A549 (cell line): ENCODE measurements around the gene HOXC6. TPM values are rescaled to one million over a fixed set of nuclear protein-coding genes. Genes with fewer than 3 reads are reported as not detected.

ENCODE experiments used
- ATAC-seq, 2 experiments: fragments of 200-7000 bp in 1 of 2; fragments of >200 bp in 1 of 2; cut with Nextera tagmentation in 1 of 2; cut with Tn5 transposase in 1 of 2; 3 replicates each; pipeline versions ENCODE4 v1.8.0 to v1.9.1; 2018 to 2020; ENCODE audit warnings: mild to moderate bottlenecking in 1 of 2, moderate library complexity in 1 of 2
- CTCF ChIA-PET: fragments of 300-600 bp; sonication (Branson Sonifier 250); formaldehyde crosslinking; extraction: SDS; loops from one replicate; lab custom pipeline; 2021; ENCODE audit warnings: antibody characterized with exemption, inconsistent platforms; lab: Yijun Ruan, JAX
- POLR2A ChIA-PET: fragments of 350-600 bp; formaldehyde crosslinking; extraction: SDS; loops from one replicate; lab custom pipeline; 2021; ENCODE audit warnings: antibody characterized with exemption, inconsistent platforms; lab: Yijun Ruan, JAX
- DNase-seq, 2 experiments: peaks; one replicate each; pipeline versions ENCODE4 v3.0.0 to v3.0.0-alpha.2; 2011 to 2016; ENCODE audit warnings: low read depth in 1 of 2, low spot score in 1 of 2
- FAIRE-seq: peaks from 2 replicates; lab custom pipeline; 2011; peaks lifted over from hg19 to GRCh38; lab: Jason Lieb, UNC
- H3K27ac ChIP-seq, 2 experiments: fragments of >200 bp; sonication (Bioruptor Twin); formaldehyde crosslinking; 3 replicates each; pipeline ENCODE4 v1.5.1; 2016 to 2017
- H3K4me1 ChIP-seq: fragments of >200 bp; sonication (Bioruptor Twin); formaldehyde crosslinking; 3 replicates; pipeline ENCODE4 v1.6.1; 2016
- H3K4me2 ChIP-seq: fragments of >200 bp; sonication (Bioruptor Twin); formaldehyde crosslinking; 3 replicates; pipeline ENCODE4 v1.6.1; 2016
- H3K4me3 ChIP-seq: fragments of >200 bp; sonication (Bioruptor Twin); formaldehyde crosslinking; 3 replicates; pipeline ENCODE4 v1.5.1; 2016
- H3K9me3 ChIP-seq: fragments of >200 bp; sonication (Bioruptor Twin); formaldehyde crosslinking; 3 replicates; pipeline ENCODE4 v1.6.1; 2016
- BHLHE40 ChIP-seq: IDR thresholded peaks from 2 replicates; pipeline ENCODE4 v1.6.1; 2012; ENCODE audit warnings: low read depth, low read length, inconsistent platforms
- CEBPB ChIP-seq, 2 experiments: fragments of >200 bp in 1 of 2; sonication (Bioruptor Twin) in 1 of 2; formaldehyde crosslinking in 1 of 2; IDR thresholded peaks; 2 replicates each; pipeline ENCODE4 v1.6.1; 2012 to 2016
- EP300 ChIP-seq, 2 experiments: fragments of >200 bp; sonication (Bioruptor Twin); formaldehyde crosslinking; IDR thresholded peaks; 2 replicates in 1 of 2; 3 replicates in 1 of 2; pipeline ENCODE4 v1.6.1; 2016 to 2017
- FOXS1 ChIP-seq: fragments of 250-450 bp; sonication (Bioruptor Pico); IDR thresholded peaks from 2 replicates; pipeline ENCODE4 v1.5.0; 2020; ENCODE audit warnings: mild to moderate bottlenecking, moderate library complexity
- HDAC2 ChIP-seq: fragments of 200-600 bp; sonication (generic); IDR thresholded peaks from 2 replicates; pipeline ENCODE4 v1.6.1; 2016
- HOXB13 ChIP-seq: fragments of 250-450 bp; sonication (Bioruptor Pico); IDR thresholded peaks from 2 replicates; pipeline ENCODE4 v1.5.0; 2020; ENCODE audit warnings: low read depth, mild to moderate bottlenecking, moderate library complexity
- HOXB5 ChIP-seq: fragments of 250-450 bp; sonication (Bioruptor Pico); IDR thresholded peaks from 2 replicates; pipeline ENCODE4 v1.5.0; 2020; ENCODE audit warnings: mild to moderate bottlenecking, moderate library complexity
- KDM5A ChIP-seq: fragments of 200-600 bp; sonication (generic); IDR thresholded peaks from 2 replicates; pipeline ENCODE4 v1.6.1; 2016; ENCODE audit warnings: antibody characterized with exemption, mild to moderate bottlenecking
- MAFK ChIP-seq: fragments of 450-650 bp; IDR thresholded peaks from 2 replicates; pipeline ENCODE4 v1.6.1; 2014; ENCODE audit not compliant: partially characterized antibody
- NFE2L2 ChIP-seq: fragments of 150-350 bp; conservative IDR thresholded peaks from 2 replicates; pipeline ENCODE4 v1.6.1; 2014; ENCODE audit warnings: low read length
- PHF8 ChIP-seq: fragments of 200-600 bp; sonication (generic); IDR thresholded peaks from 2 replicates; pipeline ENCODE4 v1.6.1; 2016; ENCODE audit warnings: low read depth, mild to moderate bottlenecking, antibody characterized with exemption, moderate library complexity, borderline replicate concordance
- RARB ChIP-seq: fragments of 250-450 bp; sonication (Bioruptor Pico); IDR thresholded peaks from 2 replicates; pipeline ENCODE4 v1.8.0; 2021; ENCODE audit warnings: mild to moderate bottlenecking, moderate library complexity
- TP53 ChIP-seq: fragments of 250-450 bp; sonication (Bioruptor Pico); IDR thresholded peaks from 2 replicates; pipeline ENCODE4 v1.5.0; 2021; ENCODE audit warnings: mild to moderate bottlenecking, moderate library complexity
- ZNF302 ChIP-seq: fragments of 250-450 bp; sonication (Bioruptor Pico); IDR thresholded peaks from 2 replicates; pipeline ENCODE4 v1.9.0; 2021; ENCODE audit warnings: inconsistent platforms, mild to moderate bottlenecking, moderate library complexity
- WGBS: methylation state at CpG from one replicate; pipeline ENCODE4 v1.1.6; 2017; ENCODE audit errors: missing lambda C conversion rate; 5-methylcytosine and 5-hydroxymethylcytosine counted together
- polyA plus RNA-seq, 4 experiments: library from polyadenylated mRNA; depleted of rRNA in 3 of 4; stranded (reverse); fragments of >200 nt; fragmentation: RNase III in 1 of 4; extraction: RNeasy Plus Mini Kit Qiagen cat#74134 plus additional on column Dnase treatment in 1 of 4; gene quantifications; 2 replicates in 3 of 4; 3 replicates in 1 of 4; pipeline ENCODE4 v1.2.3, GENCODE V29; 2011 to 2017
- TF ChIP-seq, protein P1 (sequence below): fragments of >200 bp; sonication (Bioruptor Twin); formaldehyde crosslinking; IDR thresholded peaks from 2 replicates; pipeline ENCODE4 v1.6.1; 2016
- TF ChIP-seq, protein P2 (sequence below): fragments of 150-350 bp; IDR thresholded peaks from 2 replicates; pipeline ENCODE4 v1.6.1; 2014; ENCODE audit warnings: low read depth, mild to moderate bottlenecking, low read length
- TF ChIP-seq, protein P3 (sequence below): fragments of 250-450 bp; sonication (Bioruptor Pico); IDR thresholded peaks from 2 replicates; pipeline ENCODE4 v1.5.0; 2021; ENCODE audit warnings: mild to moderate bottlenecking, moderate library complexity, borderline replicate concordance
- TF ChIP-seq, protein P4 (sequence below): fragments of 450-650 bp; IDR thresholded peaks from 2 replicates; pipeline ENCODE4 v1.6.1; 2014; ENCODE audit warnings: antibody characterized with exemption
- TF ChIP-seq, protein P5 (sequence below): IDR thresholded peaks from 2 replicates; pipeline ENCODE4 v1.6.1; 2012
- TF ChIP-seq, protein P6 (sequence below): fragments of 200-600 bp; sonication (generic); IDR thresholded peaks from 2 replicates; pipeline ENCODE4 v1.6.1; 2016; ENCODE audit warnings: antibody characterized with exemption, mild to moderate bottlenecking, moderate library complexity

HOXC6 gene
- polyA plus RNA-seq, 2 of the 4 experiments (the other 2 are of a cell fraction), result 5.2 to 6.0 TPM

DNA sequence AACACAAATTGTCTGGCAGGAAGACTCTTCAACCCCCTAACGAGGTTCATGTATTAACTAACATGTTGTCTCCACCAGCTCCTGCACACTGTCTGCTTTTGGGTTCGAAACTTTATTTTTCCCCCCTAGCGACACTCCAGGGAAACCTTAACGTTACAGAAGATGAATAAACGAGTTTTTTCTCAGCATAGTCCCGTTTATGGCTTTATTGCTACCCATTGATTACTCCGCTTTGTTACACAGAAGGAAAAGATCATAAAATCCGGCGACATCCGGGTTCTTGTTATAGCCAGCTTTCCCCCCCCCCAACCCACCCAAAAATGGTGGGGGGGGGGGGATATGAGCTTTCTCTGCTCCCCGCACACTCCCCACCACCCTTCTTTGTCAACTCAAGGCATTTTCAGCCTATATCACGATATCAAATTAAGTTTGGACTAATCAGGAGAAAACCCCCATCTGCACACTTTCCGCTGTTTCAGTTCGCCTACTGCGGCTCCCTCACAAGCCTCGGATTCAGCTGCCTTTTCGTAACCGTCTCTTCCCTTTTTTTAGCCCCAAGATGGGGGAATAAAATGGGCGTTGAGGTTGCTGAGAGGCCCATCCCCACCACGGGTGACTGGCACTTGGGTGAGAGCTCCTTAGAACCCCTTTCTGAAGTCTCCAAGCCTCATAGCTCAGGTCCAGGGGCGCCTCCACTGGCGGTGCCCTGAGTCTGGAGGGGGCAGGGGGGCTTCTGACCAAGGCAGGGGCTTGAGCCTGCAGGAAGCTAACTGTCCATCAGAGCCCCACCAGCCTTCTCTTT lies 1.4 kb upstream of the HOXC6 start:
- no peak for TF ChIP-seq KDM5A
- no peak for TF ChIP-seq HDAC2
- TF ChIP-seq PHF8, result no peak
- no peak for TF ChIP-seq MAFK
- no peak for TF ChIP-seq FOXS1 (CRISPR knock-in tag)
- TF ChIP-seq, protein P1, sequence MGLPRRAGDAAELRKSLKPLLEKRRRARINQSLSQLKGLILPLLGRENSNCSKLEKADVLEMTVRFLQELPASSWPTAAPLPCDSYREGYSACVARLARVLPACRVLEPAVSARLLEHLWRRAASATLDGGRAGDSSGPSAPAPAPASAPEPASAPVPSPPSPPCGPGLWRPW, result no peak
- TF ChIP-seq, all 56 proteins: peak for 0
- ATAC-seq (no peak), DNase-seq (no peak), FAIRE-seq (no peak)
- no peak overlapping the region for H3K27ac ChIP-seq
- H3K9me3 ChIP-seq, result no peaks in the 10 kb centered on the region
- CTCF ChIA-PET, result interaction anchor here (0.5 to 27.9 kb wide), 12 partner anchors 9 to 291 kb away, joined by 3 to 476 read pairs (median 6); partner anchors contain the start of genes HOXC10 and SMUG1
- H3K4me1 ChIP-seq, result peaks cover 23% of the 10 kb centered on the region
- no peak overlapping the region for H3K4me2 ChIP-seq
- WGBS, result 85% methylated on average over 22 of the region's 22 CpGs
- POLR2A ChIA-PET, result interaction anchor here (1.4 to 2.4 kb wide), 2 partner anchors 10 to 18 kb away, joined by 6 to 19 read pairs; partner anchors contain the start of gene HOXC8
- no peak overlapping the region for H3K4me3 ChIP-seq

DNA sequence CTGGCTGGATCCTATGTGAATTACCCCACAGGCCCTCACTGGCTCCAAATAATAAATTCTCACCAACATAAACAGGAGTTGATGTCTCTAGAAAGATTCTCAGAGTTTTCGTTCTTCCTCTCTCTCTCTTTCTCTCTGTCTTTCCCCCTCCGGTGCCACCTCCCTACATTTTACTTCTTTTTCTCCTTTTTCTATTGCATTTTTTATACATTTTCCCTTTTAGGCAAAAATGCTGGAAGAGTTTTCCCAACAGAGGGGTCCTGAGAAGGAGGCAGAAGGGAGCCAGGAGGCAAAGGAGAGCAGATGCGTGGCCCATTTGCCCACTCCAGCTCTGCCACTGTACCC lies 826 bp upstream of the HOXC6 start:
- Histone ChIP-seq H3K4me1 (peaks cover 21% of the 10 kb centered on the region), H3K9me3 (no peaks in the 10 kb centered on the region), H3K4me3 (no peak overlapping the region), H3K27ac (peak overlapping the region in 1 of 2 experiments; percentile 79; a peak in 2 of 6 replicates), H3K4me2 (peak overlapping the region; percentile 96)
- POLR2A ChIA-PET, result interaction anchor here (1.2 to 2.4 kb wide), 3 partner anchors 10 to 161 kb away, joined by 5 to 19 read pairs (median 6); partner anchors contain the start of genes HOXC8 and SMUG1
- 87% methylated on average over 3 of the region's 3 CpGs for WGBS
- ATAC-seq (no peak), DNase-seq (no peak), FAIRE-seq (no peak)
- no peak for TF ChIP-seq RARB
- TF ChIP-seq, protein P2, sequence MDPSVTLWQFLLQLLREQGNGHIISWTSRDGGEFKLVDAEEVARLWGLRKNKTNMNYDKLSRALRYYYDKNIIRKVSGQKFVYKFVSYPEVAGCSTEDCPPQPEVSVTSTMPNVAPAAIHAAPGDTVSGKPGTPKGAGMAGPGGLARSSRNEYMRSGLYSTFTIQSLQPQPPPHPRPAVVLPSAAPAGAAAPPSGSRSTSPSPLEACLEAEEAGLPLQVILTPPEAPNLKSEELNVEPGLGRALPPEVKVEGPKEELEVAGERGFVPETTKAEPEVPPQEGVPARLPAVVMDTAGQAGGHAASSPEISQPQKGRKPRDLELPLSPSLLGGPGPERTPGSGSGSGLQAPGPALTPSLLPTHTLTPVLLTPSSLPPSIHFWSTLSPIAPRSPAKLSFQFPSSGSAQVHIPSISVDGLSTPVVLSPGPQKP, result no peak
- CTCF ChIA-PET, result interaction anchor here (0.7 to 27.9 kb wide), 12 partner anchors 7 to 189 kb away, joined by 3 to 476 read pairs (median 7); partner anchors contain the start of genes HOXC10 and SMUG1

DNA sequence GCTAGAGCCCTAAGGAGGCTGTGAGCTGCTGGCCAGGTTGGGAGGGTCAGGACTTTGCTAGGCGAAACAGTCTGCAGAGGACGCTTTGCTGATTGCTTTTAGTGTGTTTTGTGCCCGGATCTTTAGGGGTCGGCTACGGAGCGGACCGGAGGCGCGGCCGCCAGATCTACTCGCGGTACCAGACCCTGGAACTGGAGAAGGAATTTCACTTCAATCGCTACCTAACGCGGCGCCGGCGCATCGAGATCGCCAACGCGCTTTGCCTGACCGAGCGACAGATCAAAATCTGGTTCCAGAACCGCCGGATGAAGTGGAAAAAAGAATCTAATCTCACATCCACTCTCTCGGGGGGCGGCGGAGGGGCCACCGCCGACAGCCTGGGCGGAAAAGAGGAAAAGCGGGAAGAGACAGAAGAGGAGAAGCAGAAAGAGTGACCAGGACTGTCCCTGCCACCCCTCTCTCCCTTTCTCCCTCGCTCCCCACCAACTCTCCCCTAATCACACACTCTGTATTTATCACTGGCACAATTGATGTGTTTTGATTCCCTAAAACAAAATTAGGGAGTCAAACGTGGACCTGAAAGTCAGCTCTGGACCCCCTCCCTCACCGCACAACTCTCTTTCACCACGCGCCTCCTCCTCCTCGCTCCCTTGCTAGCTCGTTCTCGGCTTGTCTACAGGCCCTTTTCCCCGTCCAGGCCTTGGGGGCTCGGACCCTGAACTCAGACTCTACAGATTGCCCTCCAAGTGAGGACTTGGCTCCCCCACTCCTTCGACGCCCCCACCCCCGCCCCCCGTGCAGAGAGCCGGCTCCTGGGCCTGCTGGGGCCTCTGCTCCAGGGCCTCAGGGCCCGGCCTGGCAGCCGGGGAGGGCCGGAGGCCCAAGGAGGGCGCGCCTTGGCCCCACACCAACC lies 1.5 kb downstream of the HOXC6 start:
- DNase-seq, result no peak
- Histone ChIP-seq H3K4me2 (no peak overlapping the region), H3K4me1 (peaks cover 21% of the 10 kb centered on the region), H3K27ac (no peak overlapping the region), H3K9me3 (no peaks in the 10 kb centered on the region), H3K4me3 (no peak overlapping the region)
- no peak for ATAC-seq
- 92% methylated on average over 46 of the region's 53 CpGs for WGBS
- CTCF ChIA-PET, result interaction anchor here (1.2 to 27.9 kb wide), 5 partner anchors 25 to 286 kb away, joined by 3 to 476 read pairs (median 66); partner anchors contain the start of gene SMUG1
- FAIRE-seq, result no peak
- POLR2A ChIA-PET, result interaction anchor here (0.8 kb wide), 1 partner anchor 12 kb away, joined by 4 read pairs; no protein-coding TSS in a partner anchor
- TF ChIP-seq EP300 (IDR thresholded peaks at IDR 0.05) (no peak), BHLHE40 (no peak), NFE2L2 (no peak), TP53 (no peak), CEBPB (IDR thresholded peaks at IDR 0.05) (no peak), HOXB5 (CRISPR knock-in tag) (no peak), HOXB13 (no peak), PHF8 (no peak), RARB (no peak), ZNF302 (no peak)
- TF ChIP-seq, protein P3, sequence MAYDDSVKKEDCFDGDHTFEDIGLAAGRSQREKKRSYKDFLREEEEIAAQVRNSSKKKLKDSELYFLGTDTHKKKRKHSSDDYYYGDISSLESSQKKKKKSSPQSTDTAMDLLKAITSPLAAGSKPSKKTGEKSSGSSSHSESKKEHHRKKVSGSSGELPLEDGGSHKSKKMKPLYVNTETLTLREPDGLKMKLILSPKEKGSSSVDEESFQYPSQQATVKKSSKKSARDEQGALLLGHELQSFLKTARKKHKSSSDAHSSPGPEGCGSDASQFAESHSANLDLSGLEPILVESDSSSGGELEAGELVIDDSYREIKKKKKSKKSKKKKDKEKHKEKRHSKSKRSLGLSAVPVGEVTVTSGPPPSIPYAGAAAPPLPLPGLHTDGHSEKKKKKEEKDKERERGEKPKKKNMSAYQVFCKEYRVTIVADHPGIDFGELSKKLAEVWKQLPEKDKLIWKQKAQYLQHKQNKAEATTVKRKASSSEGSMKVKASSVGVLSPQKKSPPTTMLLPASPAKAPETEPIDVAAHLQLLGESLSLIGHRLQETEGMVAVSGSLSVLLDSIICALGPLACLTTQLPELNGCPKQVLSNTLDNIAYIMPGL (CRISPR knock-in tag), result no peak
- TF ChIP-seq, protein P4, sequence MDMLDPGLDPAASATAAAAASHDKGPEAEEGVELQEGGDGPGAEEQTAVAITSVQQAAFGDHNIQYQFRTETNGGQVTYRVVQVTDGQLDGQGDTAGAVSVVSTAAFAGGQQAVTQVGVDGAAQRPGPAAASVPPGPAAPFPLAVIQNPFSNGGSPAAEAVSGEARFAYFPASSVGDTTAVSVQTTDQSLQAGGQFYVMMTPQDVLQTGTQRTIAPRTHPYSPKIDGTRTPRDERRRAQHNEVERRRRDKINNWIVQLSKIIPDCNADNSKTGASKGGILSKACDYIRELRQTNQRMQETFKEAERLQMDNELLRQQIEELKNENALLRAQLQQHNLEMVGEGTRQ, result no peak
- TF ChIP-seq, protein P5, sequence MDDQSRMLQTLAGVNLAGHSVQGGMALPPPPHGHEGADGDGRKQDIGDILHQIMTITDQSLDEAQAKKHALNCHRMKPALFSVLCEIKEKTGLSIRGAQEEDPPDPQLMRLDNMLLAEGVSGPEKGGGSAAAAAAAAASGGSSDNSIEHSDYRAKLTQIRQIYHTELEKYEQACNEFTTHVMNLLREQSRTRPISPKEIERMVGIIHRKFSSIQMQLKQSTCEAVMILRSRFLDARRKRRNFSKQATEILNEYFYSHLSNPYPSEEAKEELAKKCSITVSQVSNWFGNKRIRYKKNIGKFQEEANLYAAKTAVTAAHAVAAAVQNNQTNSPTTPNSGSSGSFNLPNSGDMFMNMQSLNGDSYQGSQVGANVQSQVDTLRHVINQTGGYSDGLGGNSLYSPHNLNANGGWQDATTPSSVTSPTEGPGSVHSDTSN, result no peak
- TF ChIP-seq, protein P6, sequence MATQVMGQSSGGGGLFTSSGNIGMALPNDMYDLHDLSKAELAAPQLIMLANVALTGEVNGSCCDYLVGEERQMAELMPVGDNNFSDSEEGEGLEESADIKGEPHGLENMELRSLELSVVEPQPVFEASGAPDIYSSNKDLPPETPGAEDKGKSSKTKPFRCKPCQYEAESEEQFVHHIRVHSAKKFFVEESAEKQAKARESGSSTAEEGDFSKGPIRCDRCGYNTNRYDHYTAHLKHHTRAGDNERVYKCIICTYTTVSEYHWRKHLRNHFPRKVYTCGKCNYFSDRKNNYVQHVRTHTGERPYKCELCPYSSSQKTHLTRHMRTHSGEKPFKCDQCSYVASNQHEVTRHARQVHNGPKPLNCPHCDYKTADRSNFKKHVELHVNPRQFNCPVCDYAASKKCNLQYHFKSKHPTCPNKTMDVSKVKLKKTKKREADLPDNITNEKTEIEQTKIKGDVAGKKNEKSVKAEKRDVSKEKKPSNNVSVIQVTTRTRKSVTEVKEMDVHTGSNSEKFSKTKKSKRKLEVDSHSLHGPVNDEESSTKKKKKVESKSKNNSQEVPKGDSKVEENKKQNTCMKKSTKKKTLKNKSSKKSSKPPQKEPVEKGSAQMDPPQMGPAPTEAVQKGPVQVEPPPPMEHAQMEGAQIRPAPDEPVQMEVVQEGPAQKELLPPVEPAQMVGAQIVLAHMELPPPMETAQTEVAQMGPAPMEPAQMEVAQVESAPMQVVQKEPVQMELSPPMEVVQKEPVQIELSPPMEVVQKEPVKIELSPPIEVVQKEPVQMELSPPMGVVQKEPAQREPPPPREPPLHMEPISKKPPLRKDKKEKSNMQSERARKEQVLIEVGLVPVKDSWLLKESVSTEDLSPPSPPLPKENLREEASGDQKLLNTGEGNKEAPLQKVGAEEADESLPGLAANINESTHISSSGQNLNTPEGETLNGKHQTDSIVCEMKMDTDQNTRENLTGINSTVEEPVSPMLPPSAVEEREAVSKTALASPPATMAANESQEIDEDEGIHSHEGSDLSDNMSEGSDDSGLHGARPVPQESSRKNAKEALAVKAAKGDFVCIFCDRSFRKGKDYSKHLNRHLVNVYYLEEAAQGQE, result no peak
